Natural killer cell (primary cell): ENCODE results near the gene VPS45. TPM values are rescaled to one million over a fixed set of nuclear protein-coding genes. Genes with fewer than 3 reads are reported as not detected.

Experiments
- ATAC-seq, 3 donors: fragments of 150-1000 bp in 2 of 3; fragments of 200-7000 bp in 1 of 3; cut with Tn5 transposase; 1 replicate in 1 of 3; 2 replicates in 2 of 3; pipeline ENCODE4 v1.10.0; 2021; ENCODE audit warnings: mild to moderate bottlenecking in 2 of 3, moderate library complexity in 2 of 3
- DNase-seq, 2 donors: peaks; one replicate each; pipeline versions ENCODE4 v3.0.0 to v3.0.0-alpha.2; 2013 to 2021; ENCODE audit warnings: mixed read lengths in 1 of 2
- H3K27ac ChIP-seq: one replicate; pipeline ENCODE4 v1.5.1; 2013; ENCODE audit warnings: mild to moderate bottlenecking, low read length
- H3K27me3 ChIP-seq: one replicate; pipeline ENCODE4 v1.6.1; 2013; ENCODE audit warnings: low read length; ENCODE audit not compliant: control insufficient read depth, insufficient read depth
- H3K36me3 ChIP-seq: one replicate; pipeline ENCODE4 v1.6.1; 2013; ENCODE audit warnings: low read length; ENCODE audit not compliant: control insufficient read depth, insufficient read depth
- H3K4me1 ChIP-seq: one replicate; pipeline ENCODE4 v1.6.1; 2013; ENCODE audit warnings: low read length; ENCODE audit not compliant: control insufficient read depth, insufficient read depth
- H3K4me3 ChIP-seq: one replicate; pipeline ENCODE4 v1.5.1; 2013; ENCODE audit warnings: low read length
- H3K9me3 ChIP-seq: one replicate; pipeline ENCODE4 v1.6.1; 2013; ENCODE audit warnings: low read length; ENCODE audit not compliant: control insufficient read depth, insufficient read depth
- H3K27ac Mint-ChIP-seq, 2 donors: one replicate each; pipeline ENCODE4 v1.8.0; 2022; ENCODE audit warnings: mild to moderate bottlenecking in 2 of 2, mixed read lengths in 2 of 2, moderate library complexity in 1 of 2
- H3K27me3 Mint-ChIP-seq, 2 donors: one replicate each; pipeline ENCODE4 v1.8.0; 2022; ENCODE audit warnings: low read depth in 2 of 2, mixed read lengths in 2 of 2
- H3K36me3 Mint-ChIP-seq: one replicate; pipeline ENCODE4 v1.8.0; 2022; ENCODE audit warnings: mixed read lengths
- H3K4me1 Mint-ChIP-seq, 2 donors: one replicate each; pipeline ENCODE4 v1.8.0; 2022; ENCODE audit warnings: mixed read lengths in 2 of 2
- H3K4me3 Mint-ChIP-seq: one replicate; pipeline ENCODE4 v1.8.0; 2022; ENCODE audit warnings: mild to moderate bottlenecking, moderate library complexity, mixed read lengths
- H3K9me3 Mint-ChIP-seq, 2 donors: one replicate each; pipeline ENCODE4 v1.8.0; 2022; ENCODE audit warnings: mixed read lengths in 2 of 2
- CTCF ChIP-seq: fragments of 200-600 bp; IDR thresholded peaks from one replicate; pipeline ENCODE4 v1.8.0; 2022; ENCODE audit warnings: antibody characterized with exemption
- WGBS: methylation state at CpG from one replicate; pipeline ENCODE4 v1.1.7; 2013; ENCODE audit warnings: missing lambda C conversion rate; ENCODE audit not compliant: insufficient coverage; 5-methylcytosine and 5-hydroxymethylcytosine counted together
- intact Hi-C: fragments of 100-400 bp; cut with micrococcal nuclease; formaldehyde crosslinking; loops from one replicate; pipeline ENCODE4 v1.14.2; 2022
- total RNA-seq, 4 donors: library from RNA; stranded (reverse); fragments of 120-200 nt in 1 of 4; gene quantifications; one replicate each; pipeline versions ENCODE4 v1.2.3 to v1.2.4, GENCODE V29; 2013 to 2022

The VPS45 gene
- total RNA-seq, 3 donors from 2014 or later (not counting 1 experiment from before 2014, with no cell fraction given) = 28.8 to 41.1 (median 33.0) TPM

- Histone ChIP-seq H3K4me3 (no peak overlapping the region), H3K27ac (no peak overlapping the region), H3K27me3 (no peaks in the 10 kb centered on the region), H3K9me3 (no peaks in the 10 kb centered on the region), H3K4me1 (no peaks in the 10 kb centered on the region), H3K36me3 (peaks cover 31% of the 10 kb centered on the region)
- H3K9me3 Mint-ChIP-seq = no peaks in the 10 kb centered on the region
- H3K36me3 Mint-ChIP-seq = peaks cover 13% of the 10 kb centered on the region
- WGBS = 100% methylated on average over 1 of the region's 2 CpGs
- H3K27ac Mint-ChIP-seq = no peak overlapping the region
- intact Hi-C loops = loop anchor here (1.0 kb wide), 1 partner anchor 96 kb away; no protein-coding TSS in a partner anchor
- peaks cover 8 to 16% of the 10 kb centered on the region in 2 donors for H3K4me1 Mint-ChIP-seq
- no peaks in the 10 kb centered on the region for H3K27me3 Mint-ChIP-seq
- no peak overlapping the region for H3K4me3 Mint-ChIP-seq
- ATAC-seq (no peak), DNase-seq (no peak)
- TF ChIP-seq CTCF = no peak
Observed at GRCh38 chr1:150073516-150073915, 5.9 kb downstream of the VPS45 start.

GRCh38 chr1:150076066-150076465 is 8.5 kb downstream of the VPS45 start:
- no peak overlapping the region for H3K27ac ChIP-seq
- H3K27me3 ChIP-seq = no peaks in the 10 kb centered on the region
- Mint-ChIP-seq H3K27me3 (no peaks in the 10 kb centered on the region), H3K36me3 (peaks cover 13% of the 10 kb centered on the region), H3K9me3 (no peaks in the 10 kb centered on the region), H3K4me3 (no peak overlapping the region), H3K4me1 (no peaks in the 10 kb centered on the region), H3K27ac (no peak overlapping the region)
- H3K4me3 ChIP-seq = no peak overlapping the region
- H3K9me3 ChIP-seq = no peaks in the 10 kb centered on the region
- ATAC-seq (no peak), DNase-seq (peak in 1 of 2 donors; percentile 44)
- H3K36me3 ChIP-seq = peaks cover 40% of the 10 kb centered on the region
- intact Hi-C loops = no loop called here
- 48% methylated on average over 2 of the region's 2 CpGs for WGBS
- no peaks in the 10 kb centered on the region for H3K4me1 ChIP-seq
- TF ChIP-seq CTCF = no peak

- intact Hi-C loops = no loop called here
- WGBS = 98% methylated on average over 4 of the region's 6 CpGs
- no peak for TF ChIP-seq CTCF
- H3K4me3 ChIP-seq = no peak overlapping the region
- peaks cover 43% of the 10 kb centered on the region for H3K36me3 ChIP-seq
- no peaks in the 10 kb centered on the region for H3K27me3 ChIP-seq
- no peak for DNase-seq
- H3K4me3 Mint-ChIP-seq = no peak overlapping the region
- no peaks in the 10 kb centered on the region for H3K4me1 Mint-ChIP-seq
- H3K4me1 ChIP-seq = no peaks in the 10 kb centered on the region
- no peaks in the 10 kb centered on the region for H3K9me3 ChIP-seq
- no peaks in the 10 kb centered on the region for H3K9me3 Mint-ChIP-seq
- H3K27ac Mint-ChIP-seq = no peak overlapping the region
- H3K27ac ChIP-seq = no peak overlapping the region
- H3K27me3 Mint-ChIP-seq = no peaks in the 10 kb centered on the region
- H3K36me3 Mint-ChIP-seq = peaks cover 13% of the 10 kb centered on the region
- no peak for ATAC-seq
Observed at GRCh38 chr1:150076985-150077384, 9.4 kb downstream of the VPS45 start.

- no peak for TF ChIP-seq CTCF
- Histone ChIP-seq H3K4me1 (no peaks in the 10 kb centered on the region), H3K27ac (no peak overlapping the region), H3K36me3 (peaks cover 60% of the 10 kb centered on the region), H3K4me3 (no peak overlapping the region), H3K27me3 (no peaks in the 10 kb centered on the region), H3K9me3 (no peaks in the 10 kb centered on the region)
- Mint-ChIP-seq H3K27ac (no peak overlapping the region), H3K36me3 (peaks cover 23% of the 10 kb centered on the region), H3K4me3 (no peak overlapping the region), H3K9me3 (no peaks in the 10 kb centered on the region), H3K27me3 (no peaks in the 10 kb centered on the region), H3K4me1 (no peaks in the 10 kb centered on the region)
- DNase-seq = no peak
- peak in 1 of 3 donors; percentile 56 for ATAC-seq
- intact Hi-C loops = no loop called here
Observed at GRCh38 chr1:150080784-150081183, 13.2 kb downstream of the VPS45 start.
